ENCODE results near the gene MEGF10. TPM values are rescaled to one million over a fixed set of nuclear protein-coding genes. Genes with fewer than 3 reads are reported as not detected.

Gene MEGF10
- total RNA-seq, 1 experiment from 2014 or later: not detected

- intact Hi-C loops (cut with micrococcal nuclease; ENCODE audit: unreplicated experiment): no loop called here
- H3K36me3 Mint-ChIP-seq (ENCODE audit: insufficient read depth, unreplicated experiment): no peaks in the 10 kb centered on the region
- TF ChIP-seq, protein P1, sequence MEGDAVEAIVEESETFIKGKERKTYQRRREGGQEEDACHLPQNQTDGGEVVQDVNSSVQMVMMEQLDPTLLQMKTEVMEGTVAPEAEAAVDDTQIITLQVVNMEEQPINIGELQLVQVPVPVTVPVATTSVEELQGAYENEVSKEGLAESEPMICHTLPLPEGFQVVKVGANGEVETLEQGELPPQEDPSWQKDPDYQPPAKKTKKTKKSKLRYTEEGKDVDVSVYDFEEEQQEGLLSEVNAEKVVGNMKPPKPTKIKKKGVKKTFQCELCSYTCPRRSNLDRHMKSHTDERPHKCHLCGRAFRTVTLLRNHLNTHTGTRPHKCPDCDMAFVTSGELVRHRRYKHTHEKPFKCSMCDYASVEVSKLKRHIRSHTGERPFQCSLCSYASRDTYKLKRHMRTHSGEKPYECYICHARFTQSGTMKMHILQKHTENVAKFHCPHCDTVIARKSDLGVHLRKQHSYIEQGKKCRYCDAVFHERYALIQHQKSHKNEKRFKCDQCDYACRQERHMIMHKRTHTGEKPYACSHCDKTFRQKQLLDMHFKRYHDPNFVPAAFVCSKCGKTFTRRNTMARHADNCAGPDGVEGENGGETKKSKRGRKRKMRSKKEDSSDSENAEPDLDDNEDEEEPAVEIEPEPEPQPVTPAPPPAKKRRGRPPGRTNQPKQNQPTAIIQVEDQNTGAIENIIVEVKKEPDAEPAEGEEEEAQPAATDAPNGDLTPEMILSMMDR (IDR thresholded peaks at IDR 0.05; ENCODE audit: insufficient read depth in 1 of 2, low read depth in 1 of 2, low read length in 1 of 2, severe bottlenecking in 1 of 2, unreplicated experiment in 1 of 2): no peak
- Histone ChIP-seq H3K36me3 (ENCODE audit: control insufficient read depth, insufficient read depth, low read length) (no peaks in the 10 kb centered on the region), H3K4me3 (ENCODE audit: low read depth, low read length) (no peak overlapping the region), H3K9me3 (no peaks in the 10 kb centered on the region), H3K4me1 (no peaks in the 10 kb centered on the region), H3K27me3 (replicated peaks; ENCODE audit: control insufficient read depth, insufficient read depth, low read length) (no peaks in the 10 kb centered on the region)
- H3K27ac Mint-ChIP-seq (ENCODE audit: unreplicated experiment): no peak overlapping the region
- no peaks in the 10 kb centered on the region for H3K9me3 Mint-ChIP-seq (ENCODE audit: unreplicated experiment)
- no peak for DNase-seq
- H3K4me1 Mint-ChIP-seq (ENCODE audit: low read depth, unreplicated experiment): no peaks in the 10 kb centered on the region
- no peak overlapping the region for H3K4me3 Mint-ChIP-seq (ENCODE audit: unreplicated experiment)
- BruUV-seq (replicated peaks): no TSS peak
- CTCF ChIA-PET: no interaction called here
- peaks cover under 1% of the 10 kb centered on the region for H3K27me3 Mint-ChIP-seq (ENCODE audit: insufficient read depth, unreplicated experiment)
- POLR2A ChIA-PET: no interaction called here
Observed at GRCh38 chr5:127352068-127352467, 61.5 kb downstream of the MEGF10 start.

- no peaks in the 10 kb centered on the region for H3K4me1 Mint-ChIP-seq (ENCODE audit: low read depth, unreplicated experiment)
- no peak overlapping the region for H3K4me3 ChIP-seq (ENCODE audit: low read depth, low read length)
- TF ChIP-seq, protein P1 (IDR thresholded peaks at IDR 0.05; ENCODE audit: insufficient read depth in 1 of 2, low read depth in 1 of 2, low read length in 1 of 2, severe bottlenecking in 1 of 2, unreplicated experiment in 1 of 2): no peak
- no peaks in the 10 kb centered on the region for H3K9me3 Mint-ChIP-seq (ENCODE audit: unreplicated experiment)
- no peaks in the 10 kb centered on the region for H3K36me3 Mint-ChIP-seq (ENCODE audit: insufficient read depth, unreplicated experiment)
- no peak overlapping the region for H3K27ac Mint-ChIP-seq (ENCODE audit: unreplicated experiment)
- no peak for DNase-seq
- H3K4me3 Mint-ChIP-seq (ENCODE audit: unreplicated experiment): no peak overlapping the region
- no peaks in the 10 kb centered on the region for H3K9me3 ChIP-seq
- ChIA-PET POLR2A (no interaction called here), CTCF (no interaction called here)
- no peaks in the 10 kb centered on the region for H3K27me3 ChIP-seq (replicated peaks; ENCODE audit: control insufficient read depth, insufficient read depth, low read length)
- no peaks in the 10 kb centered on the region for H3K36me3 ChIP-seq (ENCODE audit: control insufficient read depth, insufficient read depth, low read length)
- BruUV-seq (replicated peaks): no TSS peak
- intact Hi-C loops (cut with micrococcal nuclease; ENCODE audit: unreplicated experiment): no loop called here
- H3K4me1 ChIP-seq: no peaks in the 10 kb centered on the region
- peaks cover 5% of the 10 kb centered on the region for H3K27me3 Mint-ChIP-seq (ENCODE audit: insufficient read depth, unreplicated experiment)
Observed at GRCh38 chr5:127353327-127353726, 62.7 kb downstream of the MEGF10 start.

GRCh38 chr5:127353796-127354195, 63.2 kb downstream of the MEGF10 start:
- Histone ChIP-seq H3K27me3 (replicated peaks; ENCODE audit: control insufficient read depth, insufficient read depth, low read length) (no peaks in the 10 kb centered on the region), H3K4me3 (ENCODE audit: low read depth, low read length) (no peak overlapping the region), H3K36me3 (ENCODE audit: control insufficient read depth, insufficient read depth, low read length) (no peaks in the 10 kb centered on the region), H3K9me3 (no peaks in the 10 kb centered on the region), H3K4me1 (no peaks in the 10 kb centered on the region)
- Mint-ChIP-seq H3K36me3 (ENCODE audit: insufficient read depth, unreplicated experiment) (no peaks in the 10 kb centered on the region), H3K9me3 (ENCODE audit: unreplicated experiment) (no peaks in the 10 kb centered on the region), H3K27ac (ENCODE audit: unreplicated experiment) (no peak overlapping the region), H3K27me3 (ENCODE audit: insufficient read depth, unreplicated experiment) (peaks cover 5% of the 10 kb centered on the region), H3K4me1 (ENCODE audit: low read depth, unreplicated experiment) (no peaks in the 10 kb centered on the region), H3K4me3 (ENCODE audit: unreplicated experiment) (no peak overlapping the region)
- BruUV-seq (replicated peaks): no TSS peak
- ChIA-PET CTCF (no interaction called here), POLR2A (no interaction called here)
- TF ChIP-seq, protein P1 (IDR thresholded peaks at IDR 0.05; ENCODE audit: insufficient read depth in 1 of 2, low read depth in 1 of 2, low read length in 1 of 2, severe bottlenecking in 1 of 2, unreplicated experiment in 1 of 2): no peak
- DNase-seq: no peak
- intact Hi-C loops (cut with micrococcal nuclease; ENCODE audit: unreplicated experiment): no loop called here

All from Caco-2 (cell line).